GM12874 (cell line): ENCODE results near the gene SIK3.

Source experiments
- CTCF ChIP-seq: IDR thresholded peaks from 2 replicates; pipeline ENCODE4 v1.5.1; 2011; ENCODE audit warnings: low read depth, mild to moderate bottlenecking, control low read depth, low read length, moderate library complexity; ENCODE audit not compliant: insufficient read depth

SIK3 gene

GRCh38 chr11:116814502-116814901, 283.7 kb downstream of the SIK3 start:
- no peak for TF ChIP-seq CTCF

- no peak for TF ChIP-seq CTCF
Measured at GRCh38 chr11:116813781-116814471, 284.3 kb downstream of the SIK3 start.

GRCh38 chr11:116813170-116813569, 285.1 kb downstream of the SIK3 start:
- TF ChIP-seq CTCF: no peak

GRCh38 chr11:116812109-116812508, 286.1 kb downstream of the SIK3 start:
- TF ChIP-seq CTCF: no peak

GRCh38 chr11:116811194-116811593, 287.0 kb downstream of the SIK3 start:
- TF ChIP-seq CTCF: no peak

- TF ChIP-seq CTCF: no peak
Measured at GRCh38 chr11:116808262-116809175, 289.7 kb downstream of the SIK3 start.

- TF ChIP-seq CTCF: no peak
Measured at GRCh38 chr11:116807601-116808261, 290.5 kb downstream of the SIK3 start.
